ENCODE data around the gene ACP4. TPM values are rescaled to one million over a fixed set of nuclear protein-coding genes. Genes with fewer than 3 reads are reported as not detected.
A peak's percentile ranks its signal among the peaks of the same experiment; 100 is the strongest.

Gene ACP4
- total and polyA plus RNA-seq, 2 donors (not counting 1 experiment from before 2014, with no cell fraction given): not detected

- no peak for ATAC-seq (ENCODE audit: low read depth)
- intact Hi-C loops (cut with micrococcal nuclease): loop anchor here (10.0 kb wide), 1 partner anchor 876 kb away; the partner anchor contains the start of genes ATF5 and NUP62
- ChIA-PET CTCF (interaction anchor here (1.3 kb wide), 2 partner anchors 17 to 121 kb away, joined by 4 read pairs; no protein-coding TSS in a partner anchor), POLR2A (interaction anchor here (0.7 kb wide), 1 partner anchor 472 kb away, joined by 4 read pairs; the partner anchor contains the start of gene KCNC3)
- H3K27ac ChIP-seq (ENCODE audit: low read length in 2 of 2): no peak overlapping the region
- no peak overlapping the region for H3K4me3 ChIP-seq (ENCODE audit: control extremely low read depth in 1 of 5, extremely low read depth in 1 of 5, insufficient read depth in 1 of 5, low read depth in 2 of 5, low read length in 4 of 5)
- DNase-seq: no peak
- TF ChIP-seq, protein P1, sequence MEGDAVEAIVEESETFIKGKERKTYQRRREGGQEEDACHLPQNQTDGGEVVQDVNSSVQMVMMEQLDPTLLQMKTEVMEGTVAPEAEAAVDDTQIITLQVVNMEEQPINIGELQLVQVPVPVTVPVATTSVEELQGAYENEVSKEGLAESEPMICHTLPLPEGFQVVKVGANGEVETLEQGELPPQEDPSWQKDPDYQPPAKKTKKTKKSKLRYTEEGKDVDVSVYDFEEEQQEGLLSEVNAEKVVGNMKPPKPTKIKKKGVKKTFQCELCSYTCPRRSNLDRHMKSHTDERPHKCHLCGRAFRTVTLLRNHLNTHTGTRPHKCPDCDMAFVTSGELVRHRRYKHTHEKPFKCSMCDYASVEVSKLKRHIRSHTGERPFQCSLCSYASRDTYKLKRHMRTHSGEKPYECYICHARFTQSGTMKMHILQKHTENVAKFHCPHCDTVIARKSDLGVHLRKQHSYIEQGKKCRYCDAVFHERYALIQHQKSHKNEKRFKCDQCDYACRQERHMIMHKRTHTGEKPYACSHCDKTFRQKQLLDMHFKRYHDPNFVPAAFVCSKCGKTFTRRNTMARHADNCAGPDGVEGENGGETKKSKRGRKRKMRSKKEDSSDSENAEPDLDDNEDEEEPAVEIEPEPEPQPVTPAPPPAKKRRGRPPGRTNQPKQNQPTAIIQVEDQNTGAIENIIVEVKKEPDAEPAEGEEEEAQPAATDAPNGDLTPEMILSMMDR (IDR thresholded peaks at IDR 0.05): no peak
- no peak for TF ChIP-seq EZH2 (IDR thresholded peaks at IDR 0.05; ENCODE audit: borderline replicate concordance, insufficient read depth, low read depth, low read length, poor library complexity, severe bottlenecking)
- peaks cover 18 to 24% of the 10 kb centered on the region in 2 donors for H3K4me1 ChIP-seq (ENCODE audit: control insufficient read depth in 2 of 2, insufficient read depth in 2 of 2, low read length in 2 of 2)
- peaks cover 50% of the 10 kb centered on the region for H3K79me2 ChIP-seq (ENCODE audit: control insufficient read depth, insufficient read depth, low read length)
- H3K27me3 Mint-ChIP-seq: no peaks in the 10 kb centered on the region
- no peak overlapping the region for H2AFZ ChIP-seq (ENCODE audit: insufficient read depth, low read depth, low read length, poor library complexity, severe bottlenecking)
- peaks cover 38% of the 10 kb centered on the region for H3K4me1 Mint-ChIP-seq
- no peaks in the 10 kb centered on the region for H3K9me3 Mint-ChIP-seq (ENCODE audit: insufficient read depth)
- no peak overlapping the region for H3K27ac Mint-ChIP-seq
- H3K4me3 Mint-ChIP-seq: peak overlapping the region; percentile 43
- 100% methylated on average over 8 of the region's 8 CpGs for WGBS (ENCODE audit: insufficient coverage)
- H3K36me3 ChIP-seq (replicated peaks in 1 of 2; ENCODE audit: control extremely low read depth in 1 of 2, control insufficient read depth in 1 of 2, extremely low read depth in 1 of 2, insufficient read depth in 2 of 2, low read length in 1 of 2): peaks cover 0 to 40% of the 10 kb centered on the region in 2 experiments
- no peak overlapping the region for H3K4me2 ChIP-seq (replicated peaks; ENCODE audit: low read depth, low read length, poor library complexity, severe bottlenecking)
- no peak overlapping the region for H3K9ac ChIP-seq (ENCODE audit: low read length)
- no peaks in the 10 kb centered on the region for H3K27me3 ChIP-seq (replicated peaks in 1 of 4; ENCODE audit: control extremely low read depth in 1 of 4, control insufficient read depth in 3 of 4, insufficient read depth in 4 of 4, low read length in 3 of 4)
- H3K9me3 ChIP-seq (ENCODE audit: control extremely low read depth in 1 of 3, control insufficient read depth in 2 of 3, insufficient read depth in 1 of 3, low read length in 2 of 3): no peaks in the 10 kb centered on the region
- H4K20me1 ChIP-seq (ENCODE audit: control insufficient read depth, insufficient read depth, low read length, poor library complexity, severe bottlenecking): peaks cover 7% of the 10 kb centered on the region
These were observed 10.9 kb downstream of the ACP4 start for GRCh38 chr19:50801107-50801506.

GRCh38 chr19:50803633-50804419 is 13.6 kb downstream of the ACP4 start:
- Histone ChIP-seq H3K79me2 (ENCODE audit: control insufficient read depth, insufficient read depth, low read length) (peaks cover 42% of the 10 kb centered on the region), H2AFZ (ENCODE audit: insufficient read depth, low read depth, low read length, poor library complexity, severe bottlenecking) (peak overlapping the region; percentile 82), H3K27me3 (replicated peaks in 1 of 4; ENCODE audit: control extremely low read depth in 1 of 4, control insufficient read depth in 3 of 4, insufficient read depth in 4 of 4, low read length in 3 of 4) (no peaks in the 10 kb centered on the region), H3K36me3 (replicated peaks in 1 of 2; ENCODE audit: control extremely low read depth in 1 of 2, control insufficient read depth in 1 of 2, extremely low read depth in 1 of 2, insufficient read depth in 2 of 2, low read length in 1 of 2) (peaks cover 0 to 20% of the 10 kb centered on the region in 2 experiments), H3K4me2 (replicated peaks; ENCODE audit: low read depth, low read length, poor library complexity, severe bottlenecking) (peak overlapping the region; percentile 87), H3K4me3 (ENCODE audit: control extremely low read depth in 1 of 5, extremely low read depth in 1 of 5, insufficient read depth in 1 of 5, low read depth in 2 of 5, low read length in 4 of 5) (peak overlapping the region; percentile 80 to 98 (median 88)), H3K9ac (ENCODE audit: low read length) (peak overlapping the region; percentile 89), H3K4me1 (ENCODE audit: control insufficient read depth in 2 of 2, insufficient read depth in 2 of 2, low read length in 2 of 2) (peaks cover 18 to 24% of the 10 kb centered on the region in 2 donors), H3K9me3 (ENCODE audit: control extremely low read depth in 1 of 3, control insufficient read depth in 2 of 3, insufficient read depth in 1 of 3, low read length in 2 of 3) (no peaks in the 10 kb centered on the region), H4K20me1 (ENCODE audit: control insufficient read depth, insufficient read depth, low read length, poor library complexity, severe bottlenecking) (no peaks in the 10 kb centered on the region), H3K27ac (ENCODE audit: low read length in 2 of 2) (peak overlapping the region; percentile 99)
- Mint-ChIP-seq H3K4me1 (peaks cover 39% of the 10 kb centered on the region), H3K27me3 (no peaks in the 10 kb centered on the region), H3K9me3 (ENCODE audit: insufficient read depth) (no peaks in the 10 kb centered on the region), H3K4me3 (peak overlapping the region; percentile 94), H3K27ac (peak overlapping the region; percentile 100)
- under 1% methylated on average over 39 of the region's 40 CpGs for WGBS (ENCODE audit: insufficient coverage)
- intact Hi-C loops (cut with micrococcal nuclease): loop anchor here (1.0 to 10.0 kb wide), 6 partner anchors 31 to 879 kb away; partner anchors contain the start of genes ATF5, JOSD2, NR1H2 and NUP62
- DNase-seq (peak; percentile 49), ATAC-seq (ENCODE audit: low read depth) (no peak)
- no peak for TF ChIP-seq EZH2 (IDR thresholded peaks at IDR 0.05; ENCODE audit: borderline replicate concordance, insufficient read depth, low read depth, low read length, poor library complexity, severe bottlenecking)
- TF ChIP-seq, protein P1 (IDR thresholded peaks at IDR 0.05): no peak
- POLR2A ChIA-PET: interaction anchor here (0.6 to 1.6 kb wide), 5 partner anchors 12 to 118 kb away, joined by 3 to 11 read pairs (median 3); no protein-coding TSS in a partner anchor
- CTCF ChIA-PET: no interaction called here
